K562 (cell line): ENCODE results near the gene TRIP12. TPM values are rescaled to one million over a fixed set of nuclear protein-coding genes. Genes with fewer than 3 reads are reported as not detected.
A peak's percentile ranks its signal among the peaks of the same experiment; 100 is the strongest.

ENCODE experiments used
- ATAC-seq: fragments of 200-7000 bp; cut with Tn5 transposase; 3 replicates; pipeline ENCODE4 v1.9.1; 2020; ENCODE audit warnings: moderate library complexity
- BruUV-seq: library from RNA; stranded (reverse); fragments of 400-500 nt; replicated peaks from 2 replicates; lab custom pipeline; 2021; lab: Mats Ljungman, UMichigan
- CTCF ChIA-PET: fragments of 300-600 bp; formaldehyde crosslinking; extraction: SDS; loops from one replicate; lab custom pipeline; 2021; ENCODE audit warnings: low intra/inter-chr PET ratio; lab: Yijun Ruan, JAX
- POLR2A ChIA-PET: fragments of 300-600, 350-650 bp; sonication (Branson Sonifier 250); formaldehyde crosslinking; extraction: SDS; loops from one replicate; lab custom pipeline; 2021; ENCODE audit warnings: antibody characterized with exemption, inconsistent platforms; lab: Yijun Ruan, JAX
- DNase-seq, 4 experiments: peaks; one replicate each; pipeline versions ENCODE4 v3.0.0 to v3.0.0-alpha.2; 2011 to 2018; ENCODE audit warnings: low spot score in 3 of 4, mixed read lengths in 3 of 4; ENCODE audit errors: extremely low read depth in 1 of 4
- FAIRE-seq: peaks from 2 replicates; lab custom pipeline; 2011; peaks lifted over from hg19 to GRCh38; lab: Jason Lieb, UNC
- H2AFZ ChIP-seq: 2 replicates; pipeline ENCODE4 v1.6.0; 2011; ENCODE audit warnings: low read depth, low read length, control low read depth, inconsistent platforms
- H3K27ac ChIP-seq: fragments of 200-600 bp; 3 replicates; pipeline ENCODE4 v1.8.0; 2011; ENCODE audit warnings: low read depth, mild to moderate bottlenecking, control low read depth, inconsistent platforms, low read length, moderate library complexity, mixed read lengths; ENCODE audit errors: extremely low read depth
- H3K27me3 ChIP-seq, 2 experiments: fragments of 300-600 bp in 1 of 2; 2 replicates in 1 of 2; 3 replicates in 1 of 2; pipeline versions ENCODE4 v1.6.0 to v1.8.0; 2011; ENCODE audit warnings: inconsistent platforms in 2 of 2, low read length in 2 of 2, mild to moderate bottlenecking in 1 of 2, mixed read lengths in 1 of 2, moderate library complexity in 1 of 2; ENCODE audit not compliant: control insufficient read depth in 2 of 2, insufficient read depth in 2 of 2
- H3K36me3 ChIP-seq: fragments of 300-600 bp; 3 replicates; pipeline ENCODE4 v1.8.0; 2011; ENCODE audit warnings: mild to moderate bottlenecking, low read length, inconsistent platforms; ENCODE audit not compliant: control insufficient read depth, insufficient read depth
- H3K4me1 ChIP-seq, 2 experiments: fragments of 200-600 bp in 1 of 2; replicated peaks in 1 of 2; 2 replicates in 1 of 2; 3 replicates in 1 of 2; pipeline versions ENCODE4 v1.5.1 to v1.8.0; 2011; ENCODE audit warnings: inconsistent platforms in 2 of 2, low read length in 2 of 2, mild to moderate bottlenecking in 1 of 2, mixed read lengths in 1 of 2, moderate library complexity in 1 of 2; ENCODE audit not compliant: control insufficient read depth in 2 of 2, insufficient read depth in 2 of 2
- H3K4me2 ChIP-seq: 2 replicates; pipeline ENCODE4 v1.6.1; 2011; ENCODE audit warnings: low read length, control low read depth, inconsistent platforms, mixed read lengths; ENCODE audit not compliant: insufficient read depth
- H3K4me3 ChIP-seq: fragments of 200-600 bp; sonication (generic), shearing (Covaris generic); 2 replicates; pipeline ENCODE4 v1.5.1; 2016; ENCODE audit warnings: control low read depth, inconsistent platforms
- H3K79me2 ChIP-seq: fragments of 200-600 bp; 3 replicates; pipeline ENCODE4 v1.8.0; 2011; ENCODE audit warnings: low read length, inconsistent platforms; ENCODE audit not compliant: control insufficient read depth, insufficient read depth
- H3K9ac ChIP-seq, 2 experiments: 2 replicates each; pipeline versions ENCODE4 v1.6.0 to v1.6.1; 2011; ENCODE audit warnings: low read depth in 2 of 2, low read length in 2 of 2, control low read depth in 1 of 2, inconsistent platforms in 1 of 2, mild to moderate bottlenecking in 1 of 2, mixed read lengths in 1 of 2; ENCODE audit not compliant: insufficient read depth in 1 of 2
- H3K9me1 ChIP-seq: one replicate; pipeline ENCODE4 v1.6.0; 2011; ENCODE audit warnings: inconsistent platforms, mild to moderate bottlenecking, low read length, moderate library complexity; ENCODE audit not compliant: control insufficient read depth, insufficient read depth
- H3K9me3 ChIP-seq: replicated peaks from 2 replicates; pipeline ENCODE4 v1.5.1; 2011; ENCODE audit warnings: low read depth, low read length, inconsistent platforms; ENCODE audit not compliant: control insufficient read depth, insufficient read depth
- H4K20me1 ChIP-seq: replicated peaks from 2 replicates; pipeline ENCODE4 v1.6.1; 2011; ENCODE audit warnings: low read length, inconsistent platforms, mixed read lengths; ENCODE audit not compliant: control insufficient read depth, insufficient read depth
- BRD9 ChIP-seq: fragments of 450-650 bp; IDR thresholded peaks from 2 replicates; pipeline ENCODE4 v1.6.1; 2018; ENCODE audit warnings: low read depth; ENCODE audit not compliant: partially characterized antibody
- BRF1 ChIP-seq: IDR thresholded peaks from 3 replicates; pipeline ENCODE4 v1.6.1; 2011; ENCODE audit warnings: borderline replicate concordance, mild to moderate bottlenecking; ENCODE audit not compliant: insufficient read length; ENCODE audit errors: extremely low read depth
- CBFA2T3 ChIP-seq: fragments of 450-650 bp; IDR thresholded peaks from 2 replicates; pipeline ENCODE4 v1.6.1; 2017
- CHD1 ChIP-seq: fragments of 200-600 bp; sonication (generic); IDR thresholded peaks from one replicate; pipeline ENCODE4 v1.6.1; 2012; ENCODE audit warnings: mild to moderate bottlenecking, moderate library complexity, low read length, inconsistent platforms
- HDAC1 ChIP-seq, 2 experiments: fragments of 450-650 bp; IDR thresholded peaks; 2 replicates each; pipeline ENCODE4 v1.6.1; 2016 to 2017; ENCODE audit warnings: inconsistent platforms in 1 of 2, mild to moderate bottlenecking in 1 of 2, moderate library complexity in 1 of 2
- HOXB6 ChIP-seq: fragments of 250-450 bp; sonication (Bioruptor Pico); IDR thresholded peaks from 2 replicates; pipeline ENCODE4 v1.5.1; 2022; ENCODE audit warnings: mild to moderate bottlenecking, borderline replicate concordance
- MAZ ChIP-seq, 2 experiments: fragments of 450-650 bp in 1 of 2; sonication (generic) in 1 of 2; formaldehyde crosslinking; IDR thresholded peaks in 1 of 2; conservative IDR thresholded peaks in 1 of 2; 2 replicates each; pipeline versions ENCODE4 v1.4.0 to v1.5.0; 2020; ENCODE audit warnings: mild to moderate bottlenecking in 1 of 2, missing genetic modification reagents in 1 of 2
- SOX6 ChIP-seq: fragments of 450-650 bp; IDR thresholded peaks from 2 replicates; pipeline ENCODE4 v1.6.1; 2014; ENCODE audit warnings: mild to moderate bottlenecking
- SRSF9 ChIP-seq: fragments of 200-400 bp; formaldehyde crosslinking; IDR thresholded peaks from 2 replicates; pipeline ENCODE4 v1.6.1; 2017; ENCODE audit warnings: low read depth, low read length, borderline replicate concordance
- VEZF1 ChIP-seq: fragments of 200-800 bp; sonication (Bioruptor generic); IDR thresholded peaks from 2 replicates; pipeline ENCODE4 v1.6.1; 2017; ENCODE audit warnings: missing genetic modification characterization, missing compliant biosample characterization
- ZBTB12 ChIP-seq: fragments of 250-450 bp; sonication (Bioruptor Pico); IDR thresholded peaks from 2 replicates; pipeline ENCODE4 v1.4.0; 2020
- ZBTB5 ChIP-seq: fragments of 450-650 bp; IDR thresholded peaks from 2 replicates; pipeline ENCODE4 v1.6.1; 2017; ENCODE audit warnings: antibody characterized with exemption
- ZFX ChIP-seq: sonication (generic); formaldehyde crosslinking; IDR thresholded peaks from 2 replicates; pipeline ENCODE4 v1.8.0; 2022; ENCODE audit warnings: mild to moderate bottlenecking, missing genetic modification reagents, moderate library complexity
- ZNF551 ChIP-seq: fragments of 250-450 bp; sonication (Bioruptor Pico); IDR thresholded peaks from 2 replicates; pipeline ENCODE4 v1.5.0; 2021; ENCODE audit warnings: mild to moderate bottlenecking, moderate library complexity
- WGBS: fragments of 100-300 bp; shearing (Covaris generic); methylation state at CpG from one replicate; pipeline ENCODE4 v1.1.6; 2016; ENCODE audit warnings: low coverage, mixed read lengths; ENCODE audit not compliant: insufficient coverage; ENCODE audit errors: missing lambda C conversion rate; 5-methylcytosine and 5-hydroxymethylcytosine counted together
- in situ Hi-C: fragments of 300-500 bp; cut with MboI; formaldehyde crosslinking; loops from 4 replicates; pipeline ENCODE4 v1.15.0; 2018; ENCODE audit warnings: inconsistent platforms, mixed read lengths
- intact Hi-C: fragments of 100-400 bp; cut with micrococcal nuclease; formaldehyde crosslinking; loops from 2 replicates; pipeline ENCODE4 v1.14.2; 2022
- polyA plus RNA-seq, 8 experiments: library from polyadenylated mRNA; depleted of rRNA in 4 of 8; stranded (reverse) in 5 of 8; unstranded in 3 of 8; fragments of >200 nt; fragmentation: Nextera tagmentation in 2 of 8; fragmentation: Illumina TruSeq in 1 of 8; extraction: Ambion mirVana in 2 of 8; extraction: Trizol in 1 of 8; gene quantifications; 2 replicates each; pipeline versions ENCODE4 v1.2.1 to v1.2.3, GENCODE V29; 2011 to 2014; ENCODE audit warnings: inconsistent platforms in 1 of 8, missing spikeins in 1 of 8
- total RNA-seq, 7 experiments: library from RNA; depleted of rRNA in 6 of 7; stranded (reverse); fragments of >200 nt in 6 of 7; fragmentation: Illumina TruSeq in 2 of 7; extraction: Trizol in 2 of 7; gene quantifications; 2 replicates each; pipeline versions ENCODE4 v1.2.1 to v1.2.3, GENCODE V29; 2011 to 2021; ENCODE audit warnings: low replicate concordance in 1 of 7

The TRIP12 gene
- total and polyA plus RNA-seq, 9 of the 15 experiments (the other 6 are each of a cell fraction or from before 2014, with no cell fraction given), result 15.2 to 131 (median 80.1) TPM

GRCh38 chr2:229920011-229920641 is 1.7 kb downstream of the TRIP12 start:
- FAIRE-seq, result peak; percentile 6
- peak in 3 of 4 experiments; percentile 12 to 35 (median 15) for DNase-seq
- Histone ChIP-seq H3K27me3 (no peaks in the 10 kb centered on the region), H3K4me1 (peaks cover 0 to 9% of the 10 kb centered on the region in 2 experiments; a peak in 3 of 5 replicates), H3K4me2 (peak overlapping the region; percentile 82), H3K4me3 (peak overlapping the region; percentile 90), H4K20me1 (no peaks in the 10 kb centered on the region), H3K36me3 (peaks cover 29% of the 10 kb centered on the region; the same call in 2 of the 3 replicates), H3K27ac (peak overlapping the region; percentile 90), H2AFZ (no peak overlapping the region), H3K9ac (peak overlapping the region; percentile 78 to 96; a peak in 3 of 4 replicates), H3K9me1 (no peaks in the 10 kb centered on the region), H3K9me3 (no peaks in the 10 kb centered on the region), H3K79me2 (peaks cover 62% of the 10 kb centered on the region)
- 2% methylated on average over 10 of the region's 20 CpGs for WGBS
- intact Hi-C loops (loop anchor here (5.0 kb wide), 2 partner anchors 52 to 68 kb away; no protein-coding TSS in a partner anchor), in situ Hi-C loops (no loop called here)
- TSS peak; percentile 43 for BruUV-seq
- CTCF ChIA-PET, result no interaction called here
- ATAC-seq, result peak; percentile 24
- POLR2A ChIA-PET, result interaction anchor here (0.7 to 1.8 kb wide), 3 partner anchors 10 to 99 kb away, joined by 3 to 8 read pairs (median 3); no protein-coding TSS in a partner anchor
- TF ChIP-seq ZBTB12 (CRISPR knock-in tag) (no peak), BRF1 (no peak), CHD1 (peak; percentile 47), HDAC1 (IDR thresholded peaks at IDR 0.05) (0 out of 4 replicates have a peak, but pooled peaks of 1 of the 2 experiments have one; percentile 12), ZBTB5 (no peak), CBFA2T3 (0 out of 2 replicates have a peak, but pooled peaks have one; percentile 9), BRD9 (no peak), ZNF551 (CRISPR knock-in tag) (no peak), SRSF9 (no peak), VEZF1 (CRISPR knock-in tag) (peak; percentile 41; the same call in 1 of the 2 replicates), ZFX (CRISPR knock-in tag) (peak; percentile 94), MAZ (CRISPR knock-in tag; conservative IDR thresholded peaks at IDR 0.05 in 1 of 2, IDR thresholded peaks at IDR 0.05 in 1 of 2) (0 out of 4 replicates have a peak, but pooled peaks of 1 of the 2 experiments have one; percentile 2), HOXB6 (CRISPR knock-in tag) (no peak), SOX6 (no peak)
